K562 (cell line): ENCODE data around the gene MATCAP1. TPM values are rescaled to one million over a fixed set of nuclear protein-coding genes. Genes with fewer than 3 reads are reported as not detected.

Source experiments
- ARID2 ChIP-seq: fragments of 450-650 bp; IDR thresholded peaks from 2 replicates; pipeline ENCODE4 v1.6.1; 2017; ENCODE audit warnings: antibody characterized with exemption, mild to moderate bottlenecking
- CBX3 ChIP-seq, 2 experiments: IDR thresholded peaks; 1 replicate in 1 of 2; 2 replicates in 1 of 2; pipeline ENCODE4 v1.6.1; 2012; ENCODE audit warnings: inconsistent platforms in 2 of 2, low read length in 2 of 2, borderline replicate concordance in 1 of 2, control low read depth in 1 of 2
- CREM ChIP-seq: IDR thresholded peaks from 2 replicates; pipeline ENCODE4 v1.6.1; 2014; ENCODE audit warnings: antibody characterized with exemption, low read depth
- DNMT1 ChIP-seq: fragments of 450-650 bp; IDR thresholded peaks from 2 replicates; pipeline ENCODE4 v1.6.1; 2016; ENCODE audit warnings: antibody characterized with exemption, mild to moderate bottlenecking
- ELF2 ChIP-seq: fragments of 250-450 bp; sonication (Bioruptor Pico); IDR thresholded peaks from 2 replicates; pipeline ENCODE4 v1.5.0; 2021; ENCODE audit warnings: mild to moderate bottlenecking
- FOXP1 ChIP-seq: sonication (generic); formaldehyde crosslinking; IDR thresholded peaks from 2 replicates; pipeline ENCODE4 v1.8.0; 2022; ENCODE audit warnings: mild to moderate bottlenecking, missing genetic modification reagents
- HDAC6 ChIP-seq: IDR thresholded peaks from 2 replicates; pipeline ENCODE4 v1.6.1; 2012; ENCODE audit warnings: low read depth, mild to moderate bottlenecking, control low read depth, inconsistent platforms, low read length, moderate library complexity
- MTF1 ChIP-seq: fragments of 250-450 bp; sonication (Bioruptor Pico); IDR thresholded peaks from 2 replicates; pipeline ENCODE4 v1.9.0; 2021; ENCODE audit warnings: moderate library complexity, mild to moderate bottlenecking, inconsistent platforms, borderline replicate concordance
- PHB2 ChIP-seq: fragments of 450-650 bp; IDR thresholded peaks from 2 replicates; pipeline ENCODE4 v1.6.1; 2017; ENCODE audit warnings: low read depth
- PHF20 ChIP-seq: fragments of 450-650 bp; IDR thresholded peaks from 2 replicates; pipeline ENCODE4 v1.6.1; 2018; ENCODE audit not compliant: partially characterized antibody
- RBBP5 ChIP-seq: fragments of 200-600 bp; sonication (generic); IDR thresholded peaks from 2 replicates; pipeline ENCODE4 v1.6.1; 2012; ENCODE audit warnings: borderline replicate concordance, mild to moderate bottlenecking, low read length, control low read depth, inconsistent platforms; ENCODE audit not compliant: insufficient read depth, poor library complexity, severe bottlenecking
- RBM14 ChIP-seq: fragments of 200-400 bp; formaldehyde crosslinking; IDR thresholded peaks from 2 replicates; pipeline ENCODE4 v1.6.1; 2018; ENCODE audit warnings: low read depth, mild to moderate bottlenecking, low read length, moderate library complexity, borderline replicate concordance; ENCODE audit not compliant: insufficient read depth
- RUNX1 ChIP-seq: sonication (generic); IDR thresholded peaks from 2 replicates; pipeline ENCODE4 v1.6.1; 2016; ENCODE audit warnings: antibody characterized with exemption, low read depth
- SAP30 ChIP-seq: fragments of 200-600 bp; sonication (generic); IDR thresholded peaks from 2 replicates; pipeline ENCODE4 v1.6.1; 2012; ENCODE audit warnings: borderline replicate concordance, low read depth, mild to moderate bottlenecking, moderate library complexity, low read length, control low read depth, inconsistent platforms; ENCODE audit not compliant: insufficient read depth, poor library complexity, severe bottlenecking
- SUPT5H ChIP-seq: fragments of 450-650 bp; IDR thresholded peaks from 2 replicates; pipeline ENCODE4 v1.6.1; 2016
- TCF7 ChIP-seq: sonication (generic); IDR thresholded peaks from 2 replicates; pipeline ENCODE4 v1.6.1; 2016; ENCODE audit warnings: antibody characterized with exemption, borderline replicate concordance
- TFAM ChIP-seq: fragments of 250-450 bp; sonication (Bioruptor Pico); conservative IDR thresholded peaks from 2 replicates; pipeline ENCODE4 v1.5.0; 2021; ENCODE audit warnings: mild to moderate bottlenecking, moderate library complexity
- ZBTB34 ChIP-seq: fragments of 250-450 bp; sonication (Bioruptor Pico); IDR thresholded peaks from 2 replicates; pipeline ENCODE4 v1.8.0; 2021; ENCODE audit warnings: mild to moderate bottlenecking, moderate library complexity
- ZNF316 ChIP-seq: fragments of 450-650 bp; IDR thresholded peaks from 2 replicates; pipeline ENCODE4 v1.6.1; 2016
- ZNF324 ChIP-seq: fragments of 250-450 bp; sonication (Bioruptor Pico); IDR thresholded peaks from 2 replicates; pipeline ENCODE4 v1.4.0; 2020; ENCODE audit warnings: mild to moderate bottlenecking
- ZSCAN32 ChIP-seq: fragments of 450-650 bp; formaldehyde crosslinking; IDR thresholded peaks from 2 replicates; pipeline ENCODE4 v1.4.0; 2020; ENCODE audit warnings: mild to moderate bottlenecking, moderate library complexity
- polyA plus RNA-seq, 8 experiments: library from polyadenylated mRNA; depleted of rRNA in 4 of 8; stranded (reverse) in 5 of 8; unstranded in 3 of 8; fragments of >200 nt; fragmentation: Nextera tagmentation in 2 of 8; fragmentation: Illumina TruSeq in 1 of 8; extraction: Ambion mirVana in 2 of 8; extraction: Trizol in 1 of 8; gene quantifications; 2 replicates each; pipeline versions ENCODE4 v1.2.1 to v1.2.3, GENCODE V29; 2011 to 2014; ENCODE audit warnings: inconsistent platforms in 1 of 8, missing spikeins in 1 of 8
- total RNA-seq, 7 experiments: library from RNA; depleted of rRNA in 6 of 7; stranded (reverse); fragments of >200 nt in 6 of 7; fragmentation: Illumina TruSeq in 2 of 7; extraction: Trizol in 2 of 7; gene quantifications; 2 replicates each; pipeline versions ENCODE4 v1.2.1 to v1.2.3, GENCODE V29; 2011 to 2021; ENCODE audit warnings: low replicate concordance in 1 of 7
- TF ChIP-seq, protein P1 (sequence below), 2 experiments: IDR thresholded peaks; 2 replicates each; pipeline ENCODE4 v1.6.1; 2012; ENCODE audit warnings: improper control_type of control experiment in 2 of 2, low read depth in 2 of 2, low read length in 2 of 2, borderline replicate concordance in 1 of 2
- TF ChIP-seq, protein P2 (sequence below): sonication (generic); formaldehyde crosslinking; IDR thresholded peaks from 2 replicates; pipeline ENCODE4 v1.9.0; 2022; ENCODE audit warnings: mild to moderate bottlenecking, missing genetic modification reagents
- TF ChIP-seq, protein P3 (sequence below): sonication (generic); IDR thresholded peaks from 2 replicates; pipeline ENCODE4 v1.6.1; 2016

The MATCAP1 gene
- total and polyA plus RNA-seq, 9 of the 15 experiments (the other 6 are each of a cell fraction or from before 2014, with no cell fraction given), result 3.4 to 20.5 (median 10.3) TPM

- TF ChIP-seq MTF1 (CRISPR knock-in tag) (no peak), SUPT5H (no peak), CREM (no peak), PHF20 (no peak), ZSCAN32 (CRISPR knock-in tag) (no peak), TFAM (no peak), ZNF316 (no peak), SAP30 (no peak), PHB2 (no peak), TCF7 (no peak), ARID2 (no peak), RUNX1 (no peak), HDAC6 (no peak), RBBP5 (no peak), FOXP1 (CRISPR knock-in tag) (no peak), ZNF324 (CRISPR knock-in tag) (no peak), ZBTB34 (CRISPR knock-in tag) (no peak), ELF2 (CRISPR knock-in tag) (no peak), CBX3 (IDR thresholded peaks at IDR 0.05; ENCODE audit: borderline replicate concordance in 1 of 2, low read length in 2 of 2) (no peak), RBM14 (peak; percentile 57; the same call in 1 of the 2 replicates), DNMT1 (no peak)
- TF ChIP-seq, protein P1, sequence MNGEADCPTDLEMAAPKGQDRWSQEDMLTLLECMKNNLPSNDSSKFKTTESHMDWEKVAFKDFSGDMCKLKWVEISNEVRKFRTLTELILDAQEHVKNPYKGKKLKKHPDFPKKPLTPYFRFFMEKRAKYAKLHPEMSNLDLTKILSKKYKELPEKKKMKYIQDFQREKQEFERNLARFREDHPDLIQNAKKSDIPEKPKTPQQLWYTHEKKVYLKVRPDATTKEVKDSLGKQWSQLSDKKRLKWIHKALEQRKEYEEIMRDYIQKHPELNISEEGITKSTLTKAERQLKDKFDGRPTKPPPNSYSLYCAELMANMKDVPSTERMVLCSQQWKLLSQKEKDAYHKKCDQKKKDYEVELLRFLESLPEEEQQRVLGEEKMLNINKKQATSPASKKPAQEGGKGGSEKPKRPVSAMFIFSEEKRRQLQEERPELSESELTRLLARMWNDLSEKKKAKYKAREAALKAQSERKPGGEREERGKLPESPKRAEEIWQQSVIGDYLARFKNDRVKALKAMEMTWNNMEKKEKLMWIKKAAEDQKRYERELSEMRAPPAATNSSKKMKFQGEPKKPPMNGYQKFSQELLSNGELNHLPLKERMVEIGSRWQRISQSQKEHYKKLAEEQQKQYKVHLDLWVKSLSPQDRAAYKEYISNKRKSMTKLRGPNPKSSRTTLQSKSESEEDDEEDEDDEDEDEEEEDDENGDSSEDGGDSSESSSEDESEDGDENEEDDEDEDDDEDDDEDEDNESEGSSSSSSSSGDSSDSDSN (IDR thresholded peaks at IDR 0.05; ENCODE audit: borderline replicate concordance in 1 of 2, low read depth in 2 of 2, low read length in 2 of 2), result no peak
- TF ChIP-seq, protein P2, sequence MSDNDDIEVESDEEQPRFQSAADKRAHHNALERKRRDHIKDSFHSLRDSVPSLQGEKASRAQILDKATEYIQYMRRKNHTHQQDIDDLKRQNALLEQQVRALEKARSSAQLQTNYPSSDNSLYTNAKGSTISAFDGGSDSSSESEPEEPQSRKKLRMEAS, result no peak
- TF ChIP-seq, protein P3, sequence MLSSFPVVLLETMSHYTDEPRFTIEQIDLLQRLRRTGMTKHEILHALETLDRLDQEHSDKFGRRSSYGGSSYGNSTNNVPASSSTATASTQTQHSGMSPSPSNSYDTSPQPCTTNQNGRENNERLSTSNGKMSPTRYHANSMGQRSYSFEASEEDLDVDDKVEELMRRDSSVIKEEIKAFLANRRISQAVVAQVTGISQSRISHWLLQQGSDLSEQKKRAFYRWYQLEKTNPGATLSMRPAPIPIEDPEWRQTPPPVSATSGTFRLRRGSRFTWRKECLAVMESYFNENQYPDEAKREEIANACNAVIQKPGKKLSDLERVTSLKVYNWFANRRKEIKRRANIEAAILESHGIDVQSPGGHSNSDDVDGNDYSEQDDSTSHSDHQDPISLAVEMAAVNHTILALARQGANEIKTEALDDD, result no peak
These were observed 18.4 kb downstream of the MATCAP1 start (continued) for GRCh38 chr16:67165121-67166078.
